ENCODE measurements around the gene AMPD3. TPM values are rescaled to one million over a fixed set of nuclear protein-coding genes. Genes with fewer than 3 reads are reported as not detected.

AMPD3 gene
- total and polyA plus RNA-seq, 12 donors: 0.59 to 8.7 (median 2.4) TPM

- no peaks in the 10 kb centered on the region for H3K27me3 ChIP-seq
- H3K27ac ChIP-seq: no peak overlapping the region
- no peak overlapping the region for H3K4me3 ChIP-seq
- no peaks in the 10 kb centered on the region for H3K9me3 ChIP-seq
- H3K36me3 ChIP-seq: peaks cover 0 to 85% (median 0%) of the 10 kb centered on the region in 9 donors
- DNase-seq (no peak), ATAC-seq (no peak)
- no peak for TF ChIP-seq CTCF (IDR thresholded peaks at IDR 0.05)
- 98 to 100% methylated on average over 1 of the region's 1 CpG for WGBS, 2 donors
- no peaks in the 10 kb centered on the region for H3K4me1 ChIP-seq
- intact Hi-C loops (cut with DNase I): no loop called here
These were observed 28.1 kb downstream of the AMPD3 start for GRCh38 chr11:10483174-10483573.

- 65 to 81% methylated on average over 3 of the region's 3 CpGs for WGBS, 2 donors
- Histone ChIP-seq H3K9me3 (no peaks in the 10 kb centered on the region), H3K36me3 (peaks cover 0 to 85% (median 0%) of the 10 kb centered on the region in 9 donors), H3K4me1 (no peaks in the 10 kb centered on the region), H3K27ac (no peak overlapping the region), H3K27me3 (no peaks in the 10 kb centered on the region), H3K4me3 (no peak overlapping the region)
- intact Hi-C loops (cut with DNase I): no loop called here
- no peak for ATAC-seq
- TF ChIP-seq CTCF (IDR thresholded peaks at IDR 0.05): no peak
- DNase-seq: no peak
These were observed 28.5 kb downstream of the AMPD3 start for GRCh38 chr11:10483584-10483983.

DNA sequence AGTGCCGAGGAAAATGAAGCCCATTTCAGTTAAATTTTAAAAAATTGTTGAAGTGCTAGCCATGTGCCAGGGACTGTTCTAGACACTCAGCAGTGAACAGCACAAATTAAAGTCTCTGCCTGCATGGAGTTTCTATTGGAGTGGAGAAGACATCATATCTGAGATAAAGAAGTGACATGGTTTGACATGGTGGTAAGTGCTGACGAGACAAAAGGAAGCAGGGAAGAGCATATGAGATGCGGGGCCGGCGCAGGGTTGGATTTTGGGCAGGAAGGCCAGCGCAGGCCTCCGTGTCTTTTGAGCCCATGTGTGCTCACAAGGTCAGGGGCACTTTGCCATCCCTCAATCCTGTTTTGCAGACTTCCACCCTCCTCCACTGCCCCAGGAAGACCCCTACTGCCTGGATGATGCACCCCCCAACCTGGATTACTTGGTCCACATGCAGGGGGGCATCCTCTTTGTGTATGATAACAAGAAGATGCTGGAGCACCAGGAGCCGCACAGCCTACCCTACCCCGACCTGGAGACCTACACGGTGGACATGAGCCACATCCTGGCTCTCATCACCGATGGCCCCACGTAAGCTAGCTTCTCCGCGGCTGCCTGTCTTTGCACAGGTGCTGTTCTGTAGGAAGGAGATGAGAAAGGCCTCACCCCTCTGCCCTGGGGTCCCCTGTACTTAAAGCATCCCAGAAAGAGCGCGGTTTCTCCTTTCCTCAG lies 29.6 kb downstream of the AMPD3 start:
- TF ChIP-seq CTCF (IDR thresholded peaks at IDR 0.05): no peak
- H3K4me3 ChIP-seq: no peak overlapping the region
- no peak for ATAC-seq
- peaks cover 0 to under 1% (median 0%) of the 10 kb centered on the region in 9 donors for H3K4me1 ChIP-seq
- 88 to 91% methylated on average over 16 of the region's 16 CpGs for WGBS, 2 donors
- DNase-seq: no peak
- H3K9me3 ChIP-seq: no peaks in the 10 kb centered on the region
- no peak overlapping the region for H3K27ac ChIP-seq
- peaks cover 0 to 86% (median 0%) of the 10 kb centered on the region in 9 donors for H3K36me3 ChIP-seq
- H3K27me3 ChIP-seq: no peaks in the 10 kb centered on the region
- intact Hi-C loops (cut with DNase I): no loop called here

GRCh38 chr11:10485646-10486045 lies 30.6 kb downstream of the AMPD3 start:
- no peak for TF ChIP-seq CTCF (IDR thresholded peaks at IDR 0.05)
- H3K36me3 ChIP-seq: peaks cover 0 to 81% (median 0%) of the 10 kb centered on the region in 9 donors

More at GRCh38 chr11:10485646-10486045, 30.6 kb downstream of the AMPD3 start:
- ATAC-seq (no peak), DNase-seq (no peak)
- Histone ChIP-seq H3K27ac (no peak overlapping the region), H3K4me3 (no peak overlapping the region), H3K9me3 (no peaks in the 10 kb centered on the region), H3K4me1 (peaks cover 0 to 11% (median 5%) of the 10 kb centered on the region in 9 donors), H3K27me3 (no peaks in the 10 kb centered on the region)
- intact Hi-C loops (cut with DNase I): no loop called here
- WGBS, 2 donors: 47 to 48% methylated on average over 2 of the region's 2 CpGs
